Head of caudate nucleus (tissue), 42 donors: ENCODE results near the gene MSANTD1.

ENCODE experiments used
- DNase-seq, 42 donors: peaks; one replicate each; pipeline versions ENCODE4 v3.0.0 to v3.0.0-alpha.2; 2020 to 2021; ENCODE audit warnings: mixed read lengths in 7 of 42
- intact Hi-C: fragments of 100-400 bp; cut with DNase I; formaldehyde crosslinking; loops from one replicate; pipeline ENCODE4 v1.15.0; 2022

The MSANTD1 gene

DNA sequence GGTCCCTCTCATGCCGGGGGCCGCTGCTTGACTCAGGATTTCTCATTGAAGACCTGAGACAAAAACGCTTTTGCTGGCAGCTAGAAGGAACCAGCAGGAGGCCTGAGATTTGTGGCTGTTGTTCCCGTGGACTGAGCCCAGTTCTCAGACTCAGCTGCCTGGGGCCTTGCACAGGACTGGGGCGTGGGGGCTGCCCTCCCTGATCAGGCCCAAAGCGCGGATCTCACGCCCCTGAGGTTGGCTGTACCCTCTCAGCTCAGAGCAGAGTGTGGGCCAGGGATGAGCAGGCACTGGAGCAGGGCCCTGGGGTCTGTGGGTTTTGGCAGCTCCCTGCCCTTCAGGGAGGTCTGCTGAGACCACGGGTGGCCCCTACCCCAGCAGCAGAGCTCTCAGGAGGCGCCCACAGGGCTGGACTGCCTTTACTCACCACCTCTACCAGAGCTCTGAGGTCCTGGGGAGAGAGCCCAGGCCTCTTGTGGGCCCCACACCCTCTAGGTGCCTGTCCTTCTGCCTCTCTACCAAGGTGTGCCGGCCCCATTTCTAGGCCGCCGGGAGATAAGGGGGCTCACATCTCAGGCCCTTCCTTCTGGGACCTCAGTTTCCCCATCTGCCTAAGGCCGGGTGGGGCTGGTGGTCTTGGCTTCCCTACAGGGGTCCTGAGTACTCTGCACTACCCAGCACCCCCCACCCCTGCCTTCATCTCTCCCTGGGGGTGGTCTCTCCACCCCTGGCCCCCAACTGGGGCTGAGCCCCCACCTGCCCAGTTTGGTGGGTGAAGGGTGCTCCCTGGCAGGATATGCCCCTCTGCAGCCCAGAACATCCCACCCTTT lies 5.6 kb downstream of the MSANTD1 start:
- DNase-seq, result peak in 13 of 42 donors; percentile 0 to 26 (median 6)
- intact Hi-C loops, result no loop called here

- DNase-seq, result peak in 11 of 42 donors; percentile 1 to 25 (median 5)
- intact Hi-C loops, result no loop called here
Measured at GRCh38 chr4:3255611-3256186, 6.7 kb downstream of the MSANTD1 start.

GRCh38 chr4:3256230-3257102 lies 7.5 kb downstream of the MSANTD1 start:
- DNase-seq, result peak in 16 of 42 donors; percentile 1 to 26 (median 6)
- intact Hi-C loops, result no loop called here

GRCh38 chr4:3257103-3257555 lies 8.2 kb downstream of the MSANTD1 start:
- DNase-seq, result peak in 16 of 42 donors; percentile 2 to 44 (median 16)
- intact Hi-C loops, result no loop called here

- intact Hi-C loops, result no loop called here
- DNase-seq, result peak in 17 of 42 donors; percentile 3 to 41 (median 15)
Measured at GRCh38 chr4:3257556-3258482, 8.9 kb downstream of the MSANTD1 start.

DNA sequence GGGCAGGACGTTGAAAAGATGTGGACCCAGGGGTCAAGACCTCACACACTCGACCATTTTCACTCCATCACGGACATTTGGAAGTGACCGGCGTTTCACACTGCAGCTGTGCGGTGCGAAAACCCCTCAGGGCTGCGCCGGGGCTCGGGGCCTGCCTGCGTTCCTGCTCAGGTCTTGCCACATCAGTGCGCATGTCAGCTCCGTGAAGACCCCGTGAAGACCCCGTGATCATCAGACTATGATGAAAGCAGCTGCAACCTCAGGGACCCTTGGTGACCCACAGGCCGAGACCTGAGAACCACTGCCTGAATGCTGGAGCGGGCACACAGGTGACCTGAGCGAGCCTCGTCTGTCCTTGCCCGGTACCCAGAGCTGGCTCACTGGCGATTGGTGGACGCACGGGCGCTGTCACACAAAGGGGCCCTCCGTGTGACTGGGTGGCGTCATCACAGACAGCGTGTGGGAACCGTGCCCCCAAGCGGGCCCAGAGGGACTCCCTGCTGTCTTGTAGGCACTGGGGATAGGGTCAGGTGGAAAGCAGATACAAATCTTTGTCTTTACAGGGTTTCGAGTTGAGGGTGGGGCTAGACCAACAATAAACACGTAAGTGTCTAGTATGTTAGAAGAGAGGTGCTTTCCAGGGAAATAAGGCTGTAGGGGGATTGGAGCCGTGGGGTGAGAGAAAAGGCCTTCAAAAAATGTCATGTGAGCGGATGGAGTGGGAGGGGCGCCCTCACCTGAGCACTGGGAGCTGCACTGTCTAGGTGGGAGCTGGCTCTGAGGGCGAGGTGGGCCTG lies 12.7 kb downstream of the MSANTD1 start:
- peak in 13 of 42 donors; percentile 2 to 34 (median 9) for DNase-seq

GRCh38 chr4:3262208-3263052 lies 13.5 kb downstream of the MSANTD1 start:
- DNase-seq, result peak in 16 of 42 donors; percentile 1 to 35 (median 8)
- intact Hi-C loops, result no loop called here

More for the DNA sequence above, 12.7 kb downstream of the MSANTD1 start:
- intact Hi-C loops, result no loop called here

- DNase-seq, result peak in 15 of 42 donors; percentile 1 to 28 (median 7)
Measured at GRCh38 chr4:3263053-3263875, 14.3 kb downstream of the MSANTD1 start.

DNA sequence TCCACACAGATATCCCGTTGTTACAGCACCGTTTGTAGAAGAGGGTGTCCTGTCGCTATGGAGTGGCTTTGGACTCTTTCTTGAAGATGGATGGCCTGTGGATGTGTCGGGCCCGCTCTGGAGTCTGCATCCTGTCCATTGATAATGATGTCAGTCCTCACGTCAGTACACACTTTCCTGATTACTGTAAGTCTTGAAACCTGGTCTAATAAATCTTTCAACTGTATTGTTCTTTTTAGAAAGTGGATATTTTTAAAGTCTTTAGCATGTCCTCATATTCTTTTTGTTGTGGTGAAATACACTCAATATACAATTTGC lies 14.9 kb downstream of the MSANTD1 start:
- peak in 4 of 42 donors; percentile 1 to 21 (median 6) for DNase-seq
- intact Hi-C loops, result no loop called here

More at GRCh38 chr4:3263053-3263875, 14.3 kb downstream of the MSANTD1 start:
- intact Hi-C loops, result no loop called here

DNA sequence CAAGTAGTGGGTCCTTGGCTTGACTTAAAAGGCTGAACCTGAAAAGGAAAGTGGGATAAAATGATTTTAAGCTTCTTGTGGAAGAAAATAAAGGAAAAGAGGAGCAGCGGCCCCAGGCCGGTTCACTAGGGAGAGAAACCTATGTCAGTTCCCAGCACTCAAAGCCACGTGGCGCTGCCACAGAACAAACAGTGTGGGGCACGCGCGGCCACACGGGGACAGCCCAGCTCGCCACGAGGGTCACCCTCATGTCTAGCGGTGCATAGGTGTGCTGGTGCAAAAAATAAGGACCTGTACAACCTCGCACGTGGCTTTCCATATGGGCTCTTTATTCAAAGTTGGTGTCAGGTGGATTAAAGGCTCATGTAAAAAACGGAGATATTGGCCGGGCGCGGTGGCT lies 17.1 kb downstream of the MSANTD1 start:
- intact Hi-C loops, result no loop called here
- DNase-seq, result peak in 9 of 42 donors; percentile 0 to 28 (median 7)

- DNase-seq, result peak in 11 of 42 donors; percentile 2 to 40 (median 9)
- intact Hi-C loops, result no loop called here
Measured at GRCh38 chr4:3267576-3268394, 18.8 kb downstream of the MSANTD1 start.

DNA sequence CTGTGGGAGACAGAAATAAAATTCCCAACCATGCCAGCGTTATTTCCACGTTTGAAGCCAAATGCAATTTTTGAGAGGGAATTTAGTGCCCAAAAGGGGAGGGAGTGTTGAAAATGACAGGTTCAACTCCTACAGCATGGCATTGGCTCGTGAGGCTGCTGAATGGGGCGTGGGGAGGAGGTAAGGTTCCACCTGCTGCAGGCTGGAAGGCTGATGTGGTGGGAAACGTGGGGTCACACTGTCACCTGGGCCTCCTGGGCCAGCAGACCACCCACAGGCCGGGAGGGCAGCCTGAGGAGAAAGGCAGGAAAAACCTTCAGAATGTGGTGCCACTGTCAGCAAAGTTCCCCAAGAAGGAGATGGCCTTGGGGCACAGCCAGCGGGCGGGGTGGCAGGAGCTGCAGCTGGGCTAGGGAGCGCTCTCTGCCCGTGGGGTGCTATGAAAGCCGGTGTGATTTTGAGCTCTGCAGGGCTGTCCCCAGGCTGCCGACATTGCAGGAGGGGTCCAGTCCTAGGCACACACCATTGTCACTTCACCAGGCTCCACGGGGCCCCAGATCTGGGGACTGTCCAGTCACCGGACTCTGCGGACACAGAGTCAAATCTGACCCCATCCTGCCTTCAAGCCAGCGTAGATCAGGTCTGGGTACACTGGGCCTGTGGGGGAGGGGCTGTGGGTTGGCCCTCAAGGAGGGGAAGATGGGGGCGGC lies 19.6 kb downstream of the MSANTD1 start:
- intact Hi-C loops, result no loop called here
- peak in 9 of 42 donors; percentile 2 to 35 (median 6) for DNase-seq

DNA sequence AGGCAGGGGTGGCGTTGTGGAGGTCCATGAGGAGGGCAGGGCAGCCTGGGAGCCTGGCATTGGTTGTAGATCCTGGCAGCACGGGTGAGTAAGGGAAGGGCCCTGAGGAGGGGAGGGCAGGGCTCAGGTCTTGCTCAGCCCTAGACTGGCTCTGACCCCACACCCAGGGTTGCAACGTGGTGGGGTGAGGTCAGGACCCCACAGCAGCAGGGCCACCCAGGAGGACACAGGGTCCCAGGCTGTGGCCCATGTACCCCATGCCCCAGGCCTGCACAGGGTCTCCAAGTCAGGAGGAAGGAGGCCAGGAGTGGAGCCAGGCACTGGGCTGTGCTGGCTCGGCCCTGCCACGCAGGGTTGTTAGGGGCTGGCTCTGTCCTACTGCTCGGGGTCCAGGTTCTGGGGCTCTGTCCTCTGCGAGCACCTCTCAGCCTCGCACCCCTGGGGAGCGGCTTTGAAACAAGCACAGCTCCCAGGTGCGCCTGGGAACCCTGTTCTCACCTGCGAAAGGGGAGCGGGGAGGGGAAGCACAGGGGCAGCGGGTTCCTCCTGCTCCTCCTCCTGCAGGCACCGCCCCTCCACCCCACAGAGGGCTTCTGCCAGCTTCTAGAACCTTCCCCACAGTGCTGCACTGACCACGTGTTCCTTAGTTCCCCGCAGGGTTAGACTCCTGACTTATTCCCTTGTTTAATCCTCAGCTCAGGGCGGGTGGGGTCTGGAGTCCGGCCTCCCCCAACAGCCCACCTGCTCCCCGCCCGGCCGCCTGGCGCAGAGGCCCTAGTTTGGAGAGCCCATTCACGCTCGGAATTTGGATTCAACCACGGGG lies 20.4 kb downstream of the MSANTD1 start:
- intact Hi-C loops, result no loop called here
- DNase-seq, result peak in 9 of 42 donors; percentile 8 to 43 (median 18)
